PC-3 (cell line): Measurements from ENCODE around the gene PRRC1.

Experiments
- CTCF ChIP-seq: fragments of 300-600 bp; sonication (generic); conservative IDR thresholded peaks from 2 replicates; pipeline ENCODE4 v1.5.1; 2017; ENCODE audit warnings: antibody characterized with exemption, low read depth, mild to moderate bottlenecking, low read length
- EZH2 ChIP-seq: fragments of 300-600 bp; sonication (generic); IDR thresholded peaks from one replicate; pipeline ENCODE4 v1.6.1; 2017; ENCODE audit warnings: antibody characterized with exemption, mild to moderate bottlenecking, low read length; ENCODE audit not compliant: unreplicated experiment

- TF ChIP-seq CTCF (no peak), EZH2 (no peak)
These were observed 18.9 kb upstream of the PRRC1 start for GRCh38 chr5:127498548-127498947.
